HepG2 (cell line): Measurements from ENCODE around the gene TBC1D22A. TPM values are rescaled to one million over a fixed set of nuclear protein-coding genes. Genes with fewer than 3 reads are reported as not detected.

ENCODE experiments used
- BHLHE40 ChIP-seq: IDR thresholded peaks from 2 replicates; pipeline ENCODE4 v1.6.1; 2011; ENCODE audit warnings: low read length, improper control_type of control experiment
- CC2D1A ChIP-seq: sonication (generic); formaldehyde crosslinking; IDR thresholded peaks from 2 replicates; pipeline ENCODE4 v1.8.1; 2023; ENCODE audit warnings: mild to moderate bottlenecking, missing genetic modification reagents
- DZIP1 ChIP-seq: sonication (generic); formaldehyde crosslinking; IDR thresholded peaks from 2 replicates; pipeline ENCODE4 v1.5.0; 2020; ENCODE audit warnings: mild to moderate bottlenecking, missing genetic modification reagents
- JARID2 ChIP-seq: sonication (generic); formaldehyde crosslinking; IDR thresholded peaks from 2 replicates; pipeline ENCODE4 v1.8.1; 2023; ENCODE audit warnings: missing genetic modification reagents, inconsistent platforms; ENCODE audit not compliant: insufficient replicate concordance
- MED13 ChIP-seq: sonication (generic); formaldehyde crosslinking; IDR thresholded peaks from 2 replicates; pipeline ENCODE4 v1.5.0; 2020; ENCODE audit warnings: missing genetic modification reagents
- NFATC3 ChIP-seq: sonication (generic); formaldehyde crosslinking; IDR thresholded peaks from 2 replicates; pipeline ENCODE4 v1.5.1; 2020; ENCODE audit warnings: mild to moderate bottlenecking, missing genetic modification reagents
- PHF5A ChIP-seq: IDR thresholded peaks from one replicate; pipeline ENCODE4 v1.6.1; 2018; ENCODE audit warnings: low read depth, missing genetic modification reagents; ENCODE audit not compliant: unreplicated experiment
- USF2 ChIP-seq, 2 experiments: sonication (generic) in 1 of 2; formaldehyde crosslinking in 1 of 2; IDR thresholded peaks; 2 replicates each; pipeline versions ENCODE4 v1.5.1 to v1.6.1; 2011 to 2020; ENCODE audit warnings: borderline replicate concordance in 1 of 2, low read depth in 1 of 2, low read length in 1 of 2, mild to moderate bottlenecking in 1 of 2, missing genetic modification reagents in 1 of 2, moderate library complexity in 1 of 2
- XRCC5 ChIP-seq: fragments of 200-400 bp; formaldehyde crosslinking; optimal IDR thresholded peaks from 2 replicates; pipeline ENCODE3; 2017; ENCODE audit warnings: mild to moderate bottlenecking, low read length
- ZNF10 ChIP-seq: sonication (generic); formaldehyde crosslinking; IDR thresholded peaks from 2 replicates; pipeline ENCODE4 v1.4.0; 2020; ENCODE audit warnings: mild to moderate bottlenecking, low read depth, missing genetic modification reagents, borderline replicate concordance
- ZNF101 ChIP-seq: sonication (generic); formaldehyde crosslinking; IDR thresholded peaks from 2 replicates; pipeline ENCODE4 v1.4.0; 2020; ENCODE audit warnings: mild to moderate bottlenecking, low read depth, missing genetic modification reagents, borderline replicate concordance
- ZNF24 ChIP-seq: fragments of 450-650 bp; IDR thresholded peaks from 2 replicates; pipeline ENCODE4 v1.6.1; 2017; ENCODE audit warnings: antibody characterized with exemption, mild to moderate bottlenecking
- ZNF362 ChIP-seq: sonication (generic); formaldehyde crosslinking; IDR thresholded peaks from 2 replicates; pipeline ENCODE4 v1.4.0; 2020; ENCODE audit warnings: missing genetic modification reagents, mild to moderate bottlenecking, borderline replicate concordance
- ZNF441 ChIP-seq: sonication (generic); formaldehyde crosslinking; IDR thresholded peaks from 2 replicates; pipeline ENCODE4 v1.7.0; 2021; ENCODE audit warnings: missing genetic modification reagents, borderline replicate concordance
- ZNF547 ChIP-seq: sonication (generic); formaldehyde crosslinking; IDR thresholded peaks from 2 replicates; pipeline ENCODE4 v1.5.1; 2020; ENCODE audit warnings: mild to moderate bottlenecking, missing genetic modification reagents
- ZNF776 ChIP-seq: sonication (generic); formaldehyde crosslinking; IDR thresholded peaks from 2 replicates; pipeline ENCODE4 v1.4.0; 2020; ENCODE audit warnings: mild to moderate bottlenecking, missing genetic modification reagents
- polyA plus RNA-seq, 8 experiments: library from polyadenylated mRNA; depleted of rRNA in 3 of 8; stranded (reverse) in 7 of 8; unstranded in 1 of 8; fragments of >200 nt; fragmentation: Illumina TruSeq in 4 of 8; extraction: Trizol in 4 of 8; gene quantifications; 2 replicates each; pipeline versions ENCODE4 v1.2.1 to v1.2.3, GENCODE V29; 2011 to 2016; ENCODE audit warnings: low read depth in 4 of 8, missing spikeins in 1 of 8, mixed read lengths in 1 of 8; ENCODE audit not compliant: insufficient read depth in 1 of 8
- total RNA-seq, 5 experiments: library from RNA; depleted of rRNA; stranded (reverse); fragments of >200 nt; fragmentation: Illumina TruSeq; extraction: Trizol; gene quantifications; 2 replicates each; pipeline ENCODE4 v1.2.3, GENCODE V29; 2016; ENCODE audit warnings: low read depth in 1 of 5
- TF ChIP-seq, protein P1 (sequence below): sonication (generic); formaldehyde crosslinking; IDR thresholded peaks from 2 replicates; pipeline ENCODE4 v1.5.0; 2020; ENCODE audit warnings: mild to moderate bottlenecking, missing genetic modification reagents, moderate library complexity
- TF ChIP-seq, protein P2 (sequence below): IDR thresholded peaks from 2 replicates; pipeline ENCODE4 v1.6.1; 2016; ENCODE audit warnings: low read depth

The TBC1D22A gene
- total and polyA plus RNA-seq, 2 of the 13 experiments (the other 11 are each of a cell fraction or from before 2014, with no cell fraction given), result 17.3 to 18.0 TPM

DNA sequence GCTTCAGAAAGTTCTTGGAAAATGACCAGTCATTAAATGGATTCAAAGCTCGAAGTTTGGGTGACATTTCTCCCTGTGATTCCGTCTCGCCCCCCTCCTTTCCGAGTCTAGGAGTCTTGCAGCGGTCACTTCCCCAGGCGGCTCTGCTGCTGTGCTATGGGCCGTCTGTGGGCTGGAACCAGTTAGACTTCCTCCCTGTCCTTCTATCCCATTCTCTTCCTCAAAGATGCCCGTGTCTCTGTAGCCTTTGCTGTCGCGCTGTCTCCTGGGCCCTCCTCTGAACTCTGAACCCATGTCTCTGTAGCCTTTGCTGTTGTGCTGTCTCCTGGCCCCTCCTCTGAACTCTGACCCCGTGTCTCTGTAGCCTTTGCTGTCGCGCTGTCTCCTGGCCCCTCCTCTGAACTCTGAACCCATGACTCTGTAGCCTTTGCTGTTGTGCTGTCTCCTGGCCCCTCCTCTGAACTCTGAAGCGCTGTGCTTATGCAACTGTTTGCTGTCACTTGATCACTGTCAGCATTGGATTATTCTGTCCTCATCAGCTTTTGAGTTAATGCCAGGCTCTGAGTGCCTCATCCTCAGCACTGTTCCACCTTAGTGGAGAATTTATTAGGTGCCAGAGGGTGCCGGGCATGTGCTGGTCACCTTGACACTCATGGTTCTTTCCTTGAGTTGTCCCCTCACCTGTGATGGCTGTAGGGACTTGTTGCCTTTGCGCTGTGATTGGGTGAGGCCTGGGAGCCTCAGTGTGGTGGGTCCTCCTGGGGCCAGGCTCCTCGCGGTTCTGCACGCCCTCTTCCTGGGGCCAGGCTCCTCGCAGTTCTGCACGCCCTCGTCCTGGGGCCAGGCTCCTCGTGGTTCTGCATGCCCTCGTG is 173.3 kb downstream of the TBC1D22A start (continued):
- TF ChIP-seq ZNF101, result no peak
- TF ChIP-seq CC2D1A (CRISPR knock-in tag), result peak; percentile 33; the same call in 1 of the 2 replicates
- peak; percentile 36 for TF ChIP-seq XRCC5
- TF ChIP-seq JARID2 (CRISPR knock-in tag), result peak; percentile 14
- TF ChIP-seq ZNF362 (CRISPR knock-in tag), result peak; percentile 24; the same call in 1 of the 2 replicates
- TF ChIP-seq, protein P1, sequence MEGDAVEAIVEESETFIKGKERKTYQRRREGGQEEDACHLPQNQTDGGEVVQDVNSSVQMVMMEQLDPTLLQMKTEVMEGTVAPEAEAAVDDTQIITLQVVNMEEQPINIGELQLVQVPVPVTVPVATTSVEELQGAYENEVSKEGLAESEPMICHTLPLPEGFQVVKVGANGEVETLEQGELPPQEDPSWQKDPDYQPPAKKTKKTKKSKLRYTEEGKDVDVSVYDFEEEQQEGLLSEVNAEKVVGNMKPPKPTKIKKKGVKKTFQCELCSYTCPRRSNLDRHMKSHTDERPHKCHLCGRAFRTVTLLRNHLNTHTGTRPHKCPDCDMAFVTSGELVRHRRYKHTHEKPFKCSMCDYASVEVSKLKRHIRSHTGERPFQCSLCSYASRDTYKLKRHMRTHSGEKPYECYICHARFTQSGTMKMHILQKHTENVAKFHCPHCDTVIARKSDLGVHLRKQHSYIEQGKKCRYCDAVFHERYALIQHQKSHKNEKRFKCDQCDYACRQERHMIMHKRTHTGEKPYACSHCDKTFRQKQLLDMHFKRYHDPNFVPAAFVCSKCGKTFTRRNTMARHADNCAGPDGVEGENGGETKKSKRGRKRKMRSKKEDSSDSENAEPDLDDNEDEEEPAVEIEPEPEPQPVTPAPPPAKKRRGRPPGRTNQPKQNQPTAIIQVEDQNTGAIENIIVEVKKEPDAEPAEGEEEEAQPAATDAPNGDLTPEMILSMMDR (CRISPR knock-in tag), result peak; percentile 29; the same call in 1 of the 2 replicates
- TF ChIP-seq ZNF776 (CRISPR knock-in tag), result 0 out of 2 replicates have a peak, but pooled peaks have one; percentile 38
- no peak for TF ChIP-seq ZNF10 (CRISPR knock-in tag)
- TF ChIP-seq ZNF24, result no peak
- TF ChIP-seq ZNF441, result peak; percentile 88; the same call in 1 of the 2 replicates
- TF ChIP-seq, protein P2, sequence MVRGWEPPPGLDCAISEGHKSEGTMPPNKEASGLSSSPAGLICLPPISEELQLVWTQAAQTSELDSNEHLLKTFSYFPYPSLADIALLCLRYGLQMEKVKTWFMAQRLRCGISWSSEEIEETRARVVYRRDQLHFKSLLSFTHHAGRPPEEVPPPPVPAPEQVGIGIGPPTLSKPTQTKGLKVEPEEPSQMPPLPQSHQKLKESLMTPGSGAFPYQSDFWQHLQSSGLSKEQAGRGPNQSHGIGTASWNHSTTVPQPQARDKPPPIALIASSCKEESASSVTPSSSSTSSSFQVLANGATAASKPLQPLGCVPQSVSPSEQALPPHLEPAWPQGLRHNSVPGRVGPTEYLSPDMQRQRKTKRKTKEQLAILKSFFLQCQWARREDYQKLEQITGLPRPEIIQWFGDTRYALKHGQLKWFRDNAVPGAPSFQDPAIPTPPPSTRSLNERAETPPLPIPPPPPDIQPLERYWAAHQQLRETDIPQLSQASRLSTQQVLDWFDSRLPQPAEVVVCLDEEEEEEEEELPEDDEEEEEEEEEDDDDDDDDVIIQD (CRISPR knock-in tag), result no peak
- TF ChIP-seq DZIP1 (CRISPR knock-in tag), result peak; percentile 14; the same call in 1 of the 2 replicates
- TF ChIP-seq BHLHE40, result no peak
- no peak for TF ChIP-seq NFATC3 (CRISPR knock-in tag)
- peak; percentile 30 for TF ChIP-seq PHF5A
- TF ChIP-seq ZNF547 (CRISPR knock-in tag), result 0 out of 2 replicates have a peak, but pooled peaks have one; percentile 69
- TF ChIP-seq USF2 (IDR thresholded peaks at IDR 0.05; ENCODE audit: low read depth, low read length), result no peak
- TF ChIP-seq USF2 (CRISPR knock-in tag; IDR thresholded peaks at IDR 0.05; ENCODE audit: borderline replicate concordance), result peak; percentile 30; the same call in 1 of the 2 replicates
- no peak for TF ChIP-seq MED13 (CRISPR knock-in tag)
